Endothelial cell of umbilical vein (primary cell): ENCODE results near the gene TEX26. TPM values are rescaled to one million over a fixed set of nuclear protein-coding genes. Genes with fewer than 3 reads are reported as not detected.

Experiments
- BruUV-seq: library from RNA; stranded (reverse); fragments of 400-500 nt; replicated peaks from 2 replicates; lab custom pipeline; 2021; lab: Mats Ljungman, UMichigan
- CTCF ChIA-PET: fragments of 300-600, 350-600 bp; sonication (Branson Sonifier 250); formaldehyde crosslinking; loops from one replicate; lab custom pipeline; 2021; ENCODE audit warnings: antibody characterized with exemption, inconsistent platforms; lab: Charles Lee
- POLR2A ChIA-PET: fragments of 300-600, 350-600 bp; sonication (Branson Sonifier 250); formaldehyde crosslinking; loops from one replicate; lab custom pipeline; 2021; ENCODE audit warnings: antibody characterized with exemption, inconsistent platforms; lab: Charles Lee
- DNase-seq: peaks from one replicate; pipeline ENCODE4 v3.0.0-alpha.2; 2011; ENCODE audit warnings: low read depth, low spot score
- FAIRE-seq: peaks from 2 replicates; lab custom pipeline; 2011; peaks lifted over from hg19 to GRCh38; lab: Jason Lieb, UNC
- H2AFZ ChIP-seq: 2 replicates; pipeline ENCODE4 v1.6.0; 2012; ENCODE audit warnings: low read depth, low read length, control low read depth, inconsistent platforms
- H3K27ac ChIP-seq: 2 replicates; pipeline ENCODE4 v1.5.1; 2011; ENCODE audit warnings: low read depth, mild to moderate bottlenecking, control low read depth, low read length, moderate library complexity; ENCODE audit not compliant: insufficient read depth
- H3K27me3 ChIP-seq, 2 experiments: 2 replicates each; pipeline versions ENCODE4 v1.6.0 to v1.6.1; 2011; ENCODE audit warnings: low read length in 2 of 2, mixed read lengths in 1 of 2; ENCODE audit not compliant: control insufficient read depth in 2 of 2, insufficient read depth in 2 of 2
- H3K36me3 ChIP-seq, 2 experiments: 2 replicates in 1 of 2; 3 replicates in 1 of 2; pipeline ENCODE4 v1.5.1; 2011; ENCODE audit warnings: low read length in 2 of 2, mild to moderate bottlenecking in 1 of 2, moderate library complexity in 1 of 2; ENCODE audit not compliant: control insufficient read depth in 2 of 2, insufficient read depth in 2 of 2; ENCODE audit errors: extremely low read depth in 1 of 2
- H3K4me1 ChIP-seq: 3 replicates; pipeline ENCODE4 v1.5.1; 2011; ENCODE audit warnings: mild to moderate bottlenecking, low read length; ENCODE audit not compliant: control insufficient read depth, insufficient read depth; ENCODE audit errors: extremely low read depth
- H3K4me2 ChIP-seq: 2 replicates; pipeline ENCODE4 v1.6.1; 2011; ENCODE audit warnings: low read length, control low read depth, mixed read lengths; ENCODE audit not compliant: insufficient read depth
- H3K4me3 ChIP-seq, 3 experiments: fragments of 200-600 bp in 1 of 3; sonication (generic), shearing (Covaris generic) in 1 of 3; replicated peaks in 1 of 3; 2 replicates each; pipeline ENCODE4 v1.5.1; 2011 to 2016; ENCODE audit warnings: control low read depth in 3 of 3, low read length in 3 of 3, mild to moderate bottlenecking in 2 of 3, inconsistent platforms in 1 of 3, low read depth in 1 of 3, moderate library complexity in 1 of 3; ENCODE audit not compliant: insufficient read depth in 1 of 3
- H3K79me2 ChIP-seq: 2 replicates; pipeline ENCODE4 v1.6.0; 2012; ENCODE audit warnings: low read length, inconsistent platforms; ENCODE audit not compliant: control insufficient read depth, insufficient read depth
- H3K9ac ChIP-seq: replicated peaks from 2 replicates; pipeline ENCODE3; 2011; ENCODE audit warnings: low read length, control low read depth; ENCODE audit not compliant: insufficient read depth; ENCODE audit errors: extremely low read depth
- H3K9me1 ChIP-seq: replicated peaks from 3 replicates; pipeline ENCODE4 v1.6.0; 2011; ENCODE audit warnings: mild to moderate bottlenecking, low read length; ENCODE audit not compliant: control insufficient read depth, insufficient read depth; ENCODE audit errors: extremely low read depth
- H3K9me3 ChIP-seq: replicated peaks from 2 replicates; pipeline ENCODE4 v1.5.1; 2012; ENCODE audit warnings: low read length, inconsistent platforms; ENCODE audit not compliant: control insufficient read depth, insufficient read depth
- H4K20me1 ChIP-seq: replicated peaks from 2 replicates; pipeline ENCODE3; 2011; ENCODE audit warnings: mild to moderate bottlenecking, low read length; ENCODE audit not compliant: control insufficient read depth, insufficient read depth; ENCODE audit errors: extremely low read depth
- EZH2 ChIP-seq: IDR thresholded peaks from 2 replicates; pipeline ENCODE4 v1.6.1; 2012; ENCODE audit warnings: borderline replicate concordance, low read depth, mild to moderate bottlenecking, moderate library complexity, low read length, inconsistent platforms; ENCODE audit not compliant: severe bottlenecking
- FOS ChIP-seq: IDR thresholded peaks from 2 replicates; pipeline ENCODE4 v1.6.1; 2011; ENCODE audit warnings: mild to moderate bottlenecking, low read length, moderate library complexity, borderline replicate concordance; ENCODE audit not compliant: insufficient read depth
- GATA2 ChIP-seq: IDR thresholded peaks from 2 replicates; pipeline ENCODE4 v1.7.0; 2011; ENCODE audit warnings: low read depth, mild to moderate bottlenecking, moderate library complexity, mixed read lengths, low read length; ENCODE audit not compliant: insufficient read length, insufficient read depth
- JUN ChIP-seq: IDR thresholded peaks from 2 replicates; pipeline ENCODE4 v1.6.1; 2011; ENCODE audit warnings: borderline replicate concordance, low read depth; ENCODE audit not compliant: insufficient read length, insufficient read depth
- MYC ChIP-seq: IDR thresholded peaks from one replicate; pipeline ENCODE4 v1.6.1; 2011; ENCODE audit warnings: mild to moderate bottlenecking, low read depth, low read length
- POLR2A ChIP-seq: IDR thresholded peaks from 2 replicates; pipeline ENCODE4 v1.6.1; 2012; ENCODE audit warnings: low read depth, mild to moderate bottlenecking, control low read depth, low read length
- POLR2AphosphoS5 ChIP-seq: IDR thresholded peaks from 2 replicates; pipeline ENCODE4 v1.6.1; 2012; ENCODE audit warnings: low read depth, mild to moderate bottlenecking, control low read depth, low read length, moderate library complexity; ENCODE audit not compliant: insufficient read depth
- dilution Hi-C: fragments of 300-500 bp; cut with MboI; formaldehyde crosslinking; loops from one replicate; pipeline ENCODE4 v1.15.0; 2019; ENCODE audit warnings: low sequenced_read_pairs; ENCODE audit not compliant: extremely low pct_ligation_motif_present
- intact Hi-C: fragments of 100-400 bp; cut with micrococcal nuclease; formaldehyde crosslinking; loops from one replicate; pipeline ENCODE4 v1.10.0; 2022
- polyA plus RNA-seq, 4 experiments: library from polyadenylated mRNA; depleted of rRNA in 3 of 4; stranded (reverse) in 3 of 4; unstranded in 1 of 4; fragments of >200 nt; gene quantifications; 2 replicates each; pipeline versions ENCODE4 v1.2.1 to v1.2.3, GENCODE V29; 2011 to 2012; ENCODE audit warnings: missing spikeins in 1 of 4
- total RNA-seq: library from RNA; stranded (reverse); gene quantifications from 2 replicates; pipeline ENCODE4 v1.2.3, GENCODE V29; 2021
- TF ChIP-seq, protein P1 (sequence below): IDR thresholded peaks from 2 replicates; pipeline ENCODE4 v1.6.1; 2011; ENCODE audit not compliant: insufficient read depth, insufficient read length
- TF ChIP-seq, protein P2 (sequence below), 2 donors: IDR thresholded peaks; 1 replicate in 1 of 2; 2 replicates in 1 of 2; pipeline ENCODE4 v1.5.1; 2011; ENCODE audit warnings: low read length in 2 of 2, mild to moderate bottlenecking in 2 of 2, moderate library complexity in 2 of 2, control low read depth in 1 of 2, inconsistent platforms in 1 of 2, low read depth in 1 of 2; ENCODE audit not compliant: insufficient read depth in 1 of 2; ENCODE audit errors: extremely low read depth in 1 of 2

Gene TEX26
- total and polyA plus RNA-seq, 2 donors (not counting 3 experiments of a cell fraction or from before 2014, with no cell fraction given), result not detected

DNA sequence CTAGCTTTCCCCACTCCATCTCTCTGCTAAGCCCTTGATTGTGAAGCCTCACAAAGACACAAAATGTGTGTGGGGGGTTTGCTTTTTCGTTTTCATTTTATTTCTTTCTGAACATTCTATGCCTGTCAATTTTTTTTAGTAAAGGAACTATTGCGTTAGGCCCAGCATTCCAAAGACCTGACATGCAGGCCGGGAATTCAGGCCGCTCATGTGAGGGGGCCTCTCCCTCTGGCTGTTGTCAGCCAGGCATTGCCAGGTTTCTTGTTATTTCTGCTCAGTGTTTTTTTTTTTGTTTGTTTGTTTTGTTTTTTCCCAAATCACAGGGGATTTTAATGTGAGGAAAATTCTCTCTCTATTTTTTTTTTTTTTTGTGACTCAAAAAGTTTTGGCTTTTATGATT is 36.7 kb upstream of the TEX26 start:
- CTCF ChIA-PET, result interaction anchor here (1.1 kb wide), 1 partner anchor 15 kb away, joined by 3 read pairs; no protein-coding TSS in a partner anchor
- dilution Hi-C loops (no loop called here), intact Hi-C loops (no loop called here)
- Histone ChIP-seq H3K27me3 (no peaks in the 10 kb centered on the region), H3K27ac (peak overlapping the region; percentile 61), H3K4me2 (no peak overlapping the region), H3K9me1 (no peaks in the 10 kb centered on the region), H3K4me1 (peaks cover 38% of the 10 kb centered on the region), H3K79me2 (no peaks in the 10 kb centered on the region), H3K9ac (peak overlapping the region; percentile 47), H3K36me3 (no peaks in the 10 kb centered on the region), H3K4me3 (no peak overlapping the region), H2AFZ (peak overlapping the region; percentile 74), H4K20me1 (no peaks in the 10 kb centered on the region), H3K9me3 (no peaks in the 10 kb centered on the region)
- POLR2A ChIA-PET, result no interaction called here
- TF ChIP-seq EZH2 (no peak), GATA2 (no peak), JUN (no peak)
- TF ChIP-seq, protein P1, sequence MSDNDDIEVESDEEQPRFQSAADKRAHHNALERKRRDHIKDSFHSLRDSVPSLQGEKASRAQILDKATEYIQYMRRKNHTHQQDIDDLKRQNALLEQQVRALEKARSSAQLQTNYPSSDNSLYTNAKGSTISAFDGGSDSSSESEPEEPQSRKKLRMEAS, result no peak
- DNase-seq (peak; percentile 63), FAIRE-seq (peak; percentile 63)
- no TSS peak for BruUV-seq

DNA sequence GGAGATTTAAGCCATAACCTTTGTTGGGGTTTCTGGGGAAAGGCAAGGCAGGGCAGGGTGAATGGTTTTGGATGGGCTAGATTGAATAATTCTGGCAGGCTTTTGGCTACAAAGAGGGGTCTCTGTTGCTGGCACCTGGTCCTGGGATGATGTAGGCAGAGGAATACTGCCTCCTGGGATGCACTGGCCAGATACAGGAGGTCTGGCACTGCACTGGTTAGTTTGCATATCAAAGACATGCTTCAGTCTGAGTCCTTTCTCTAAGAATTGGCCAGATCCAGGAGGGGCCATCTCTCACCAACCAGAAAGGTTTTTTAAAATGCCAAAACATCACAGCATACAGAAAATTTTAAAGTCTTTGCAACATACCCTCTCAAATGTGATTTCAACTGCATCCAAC is 34.4 kb upstream of the TEX26 start:
- Histone ChIP-seq H3K4me3 (no peak overlapping the region), H3K4me1 (peaks cover 40% of the 10 kb centered on the region)
- dilution Hi-C loops, result no loop called here

More for the DNA sequence above, 34.4 kb upstream of the TEX26 start:
- FAIRE-seq, result peak; percentile 44
- Histone ChIP-seq H3K9me3 (no peaks in the 10 kb centered on the region), H3K27me3 (no peaks in the 10 kb centered on the region), H4K20me1 (no peaks in the 10 kb centered on the region), H3K9me1 (no peaks in the 10 kb centered on the region), H3K36me3 (no peaks in the 10 kb centered on the region), H3K79me2 (no peaks in the 10 kb centered on the region), H3K9ac (peak overlapping the region; percentile 62), H3K27ac (peak overlapping the region; percentile 90), H3K4me2 (peak overlapping the region; percentile 21), H2AFZ (no peak overlapping the region)
- CTCF ChIA-PET, result interaction anchor here (1.8 to 2.0 kb wide), 2 partner anchors 21 to 32 kb away, joined by 6 to 7 read pairs; no protein-coding TSS in a partner anchor
- no TSS peak for BruUV-seq
- intact Hi-C loops, result loop anchor here (1.0 to 2.0 kb wide), 5 partner anchors 28 to 281 kb away; partner anchors contain the start of genes HSPH1 and USPL1
- no peak for DNase-seq
- TF ChIP-seq GATA2 (no peak), MYC (no peak), JUN (no peak), POLR2AphosphoS5 (no peak), POLR2A (no peak), FOS (no peak), EZH2 (no peak)
- TF ChIP-seq, protein P1, result no peak
- TF ChIP-seq, protein P2, sequence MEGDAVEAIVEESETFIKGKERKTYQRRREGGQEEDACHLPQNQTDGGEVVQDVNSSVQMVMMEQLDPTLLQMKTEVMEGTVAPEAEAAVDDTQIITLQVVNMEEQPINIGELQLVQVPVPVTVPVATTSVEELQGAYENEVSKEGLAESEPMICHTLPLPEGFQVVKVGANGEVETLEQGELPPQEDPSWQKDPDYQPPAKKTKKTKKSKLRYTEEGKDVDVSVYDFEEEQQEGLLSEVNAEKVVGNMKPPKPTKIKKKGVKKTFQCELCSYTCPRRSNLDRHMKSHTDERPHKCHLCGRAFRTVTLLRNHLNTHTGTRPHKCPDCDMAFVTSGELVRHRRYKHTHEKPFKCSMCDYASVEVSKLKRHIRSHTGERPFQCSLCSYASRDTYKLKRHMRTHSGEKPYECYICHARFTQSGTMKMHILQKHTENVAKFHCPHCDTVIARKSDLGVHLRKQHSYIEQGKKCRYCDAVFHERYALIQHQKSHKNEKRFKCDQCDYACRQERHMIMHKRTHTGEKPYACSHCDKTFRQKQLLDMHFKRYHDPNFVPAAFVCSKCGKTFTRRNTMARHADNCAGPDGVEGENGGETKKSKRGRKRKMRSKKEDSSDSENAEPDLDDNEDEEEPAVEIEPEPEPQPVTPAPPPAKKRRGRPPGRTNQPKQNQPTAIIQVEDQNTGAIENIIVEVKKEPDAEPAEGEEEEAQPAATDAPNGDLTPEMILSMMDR (IDR thresholded peaks at IDR 0.05; ENCODE audit: extremely low read depth in 1 of 2, insufficient read depth in 1 of 2, low read depth in 1 of 2, low read length in 2 of 2), result no peak
- POLR2A ChIA-PET, result no interaction called here
